ENCODE results near the gene GABBR2.

Gene GABBR2

GRCh38 chr9:98720402-98720801 is 11.7 kb upstream of the GABBR2 start:
- H3K9ac ChIP-seq (ENCODE audit: low read depth, low read length) = no peak overlapping the region
- 91% methylated on average over 3 of the region's 4 CpGs for WGBS
- no peaks in the 10 kb centered on the region for H3K9me3 ChIP-seq (ENCODE audit: insufficient read depth, low read depth, low read length)
- H3K27me3 ChIP-seq (ENCODE audit: insufficient read depth, low read length) = no peaks in the 10 kb centered on the region; the same call in 1 of the 2 replicates
- H3K4me3 ChIP-seq (ENCODE audit: low read length) = no peak overlapping the region
- H3K36me3 ChIP-seq (ENCODE audit: insufficient read depth, low read length) = no peaks in the 10 kb centered on the region
- H3K27ac ChIP-seq (ENCODE audit: low read depth, low read length) = no peak overlapping the region
- no peaks in the 10 kb centered on the region for H3K4me1 ChIP-seq (ENCODE audit: insufficient read depth, low read length)

GRCh38 chr9:98719055-98719454 is 10.3 kb upstream of the GABBR2 start:
- WGBS = 87% methylated on average over 2 of the region's 2 CpGs
- Histone ChIP-seq H3K36me3 (ENCODE audit: insufficient read depth, low read length) (no peaks in the 10 kb centered on the region), H3K9ac (ENCODE audit: low read depth, low read length) (no peak overlapping the region), H3K27me3 (ENCODE audit: insufficient read depth, low read length) (peaks cover 2% of the 10 kb centered on the region; the same call in 1 of the 2 replicates), H3K9me3 (ENCODE audit: insufficient read depth, low read depth, low read length) (no peaks in the 10 kb centered on the region), H3K27ac (ENCODE audit: low read depth, low read length) (no peak overlapping the region), H3K4me3 (ENCODE audit: low read length) (no peak overlapping the region), H3K4me1 (ENCODE audit: insufficient read depth, low read length) (no peaks in the 10 kb centered on the region)

GRCh38 chr9:98714833-98715232 is 6.1 kb upstream of the GABBR2 start:
- Histone ChIP-seq H3K4me1 (ENCODE audit: insufficient read depth, low read length) (no peaks in the 10 kb centered on the region), H3K27ac (ENCODE audit: low read depth, low read length) (no peak overlapping the region), H3K27me3 (ENCODE audit: insufficient read depth, low read length) (peaks cover 36% of the 10 kb centered on the region), H3K9ac (ENCODE audit: low read depth, low read length) (no peak overlapping the region), H3K36me3 (ENCODE audit: insufficient read depth, low read length) (no peaks in the 10 kb centered on the region), H3K4me3 (ENCODE audit: low read length) (no peak overlapping the region), H3K9me3 (ENCODE audit: insufficient read depth, low read depth, low read length) (no peaks in the 10 kb centered on the region)
- WGBS = 50% methylated on average over 1 of the region's 1 CpG

GRCh38 chr9:98712987-98713386 is 4.3 kb upstream of the GABBR2 start:
- H3K4me3 ChIP-seq (ENCODE audit: low read length) = no peak overlapping the region

GRCh38 chr9:98709968-98710965 is 1.5 kb upstream of the GABBR2 start:
- Histone ChIP-seq H3K27ac (ENCODE audit: low read depth, low read length) (no peak overlapping the region), H3K4me3 (ENCODE audit: low read length) (no peak overlapping the region; the same call in 1 of the 2 replicates), H3K9ac (ENCODE audit: low read depth, low read length) (no peak overlapping the region), H3K9me3 (ENCODE audit: insufficient read depth, low read depth, low read length) (no peaks in the 10 kb centered on the region), H3K27me3 (ENCODE audit: insufficient read depth, low read length) (peaks cover 80% of the 10 kb centered on the region), H3K4me1 (ENCODE audit: insufficient read depth, low read length) (no peaks in the 10 kb centered on the region), H3K36me3 (ENCODE audit: insufficient read depth, low read length) (no peaks in the 10 kb centered on the region)
- 67% methylated on average over 14 of the region's 14 CpGs for WGBS

More at GRCh38 chr9:98712987-98713386, 4.3 kb upstream of the GABBR2 start:
- Histone ChIP-seq H3K27me3 (ENCODE audit: insufficient read depth, low read length) (peaks cover 54% of the 10 kb centered on the region), H3K9ac (ENCODE audit: low read depth, low read length) (no peak overlapping the region), H3K36me3 (ENCODE audit: insufficient read depth, low read length) (no peaks in the 10 kb centered on the region), H3K27ac (ENCODE audit: low read depth, low read length) (no peak overlapping the region), H3K4me1 (ENCODE audit: insufficient read depth, low read length) (no peaks in the 10 kb centered on the region), H3K9me3 (ENCODE audit: insufficient read depth, low read depth, low read length) (no peaks in the 10 kb centered on the region)

- 2% methylated on average over 89 of the region's 89 CpGs for WGBS
- Histone ChIP-seq H3K9me3 (ENCODE audit: insufficient read depth, low read depth, low read length) (no peaks in the 10 kb centered on the region), H3K9ac (ENCODE audit: low read depth, low read length) (no peak overlapping the region; the same call in 1 of the 2 replicates), H3K27me3 (ENCODE audit: insufficient read depth, low read length) (peaks cover 90% of the 10 kb centered on the region), H3K36me3 (ENCODE audit: insufficient read depth, low read length) (no peaks in the 10 kb centered on the region), H3K4me1 (ENCODE audit: insufficient read depth, low read length) (no peaks in the 10 kb centered on the region), H3K4me3 (ENCODE audit: low read length) (peak overlapping the region; percentile 50), H3K27ac (ENCODE audit: low read depth, low read length) (no peak overlapping the region)
Observed at GRCh38 chr9:98708103-98708932, 417 bp downstream of the GABBR2 start.

- Histone ChIP-seq H3K9ac (ENCODE audit: low read depth, low read length) (no peak overlapping the region), H3K27ac (ENCODE audit: low read depth, low read length) (no peak overlapping the region), H3K9me3 (ENCODE audit: insufficient read depth, low read depth, low read length) (no peaks in the 10 kb centered on the region), H3K36me3 (ENCODE audit: insufficient read depth, low read length) (no peaks in the 10 kb centered on the region), H3K4me1 (ENCODE audit: insufficient read depth, low read length) (no peaks in the 10 kb centered on the region), H3K27me3 (ENCODE audit: insufficient read depth, low read length) (peaks cover 87% of the 10 kb centered on the region), H3K4me3 (ENCODE audit: low read length) (peak overlapping the region; percentile 43)
- WGBS = 2% methylated on average over 79 of the region's 79 CpGs
Observed at GRCh38 chr9:98707166-98708102, 1.3 kb downstream of the GABBR2 start.

GRCh38 chr9:98706651-98707165 is 2.0 kb downstream of the GABBR2 start:
- no peak overlapping the region for H3K27ac ChIP-seq (ENCODE audit: low read depth, low read length)
- 18% methylated on average over 15 of the region's 15 CpGs for WGBS
- peak overlapping the region; percentile 43 for H3K4me3 ChIP-seq (ENCODE audit: low read length)
- no peaks in the 10 kb centered on the region for H3K4me1 ChIP-seq (ENCODE audit: insufficient read depth, low read length)
- no peaks in the 10 kb centered on the region for H3K36me3 ChIP-seq (ENCODE audit: insufficient read depth, low read length)
- no peaks in the 10 kb centered on the region for H3K9me3 ChIP-seq (ENCODE audit: insufficient read depth, low read depth, low read length)
- H3K27me3 ChIP-seq (ENCODE audit: insufficient read depth, low read length) = peaks cover 79% of the 10 kb centered on the region
- H3K9ac ChIP-seq (ENCODE audit: low read depth, low read length) = no peak overlapping the region

GRCh38 chr9:98702835-98703380 is 5.8 kb downstream of the GABBR2 start:
- Histone ChIP-seq H3K27me3 (ENCODE audit: insufficient read depth, low read length) (peaks cover 42% of the 10 kb centered on the region), H3K27ac (ENCODE audit: low read depth, low read length) (no peak overlapping the region), H3K4me3 (ENCODE audit: low read length) (no peak overlapping the region), H3K4me1 (ENCODE audit: insufficient read depth, low read length) (no peaks in the 10 kb centered on the region), H3K9me3 (ENCODE audit: insufficient read depth, low read depth, low read length) (no peaks in the 10 kb centered on the region), H3K9ac (ENCODE audit: low read depth, low read length) (no peak overlapping the region), H3K36me3 (ENCODE audit: insufficient read depth, low read length) (no peaks in the 10 kb centered on the region)
- 87% methylated on average over 2 of the region's 2 CpGs for WGBS

- 91% methylated on average over 8 of the region's 8 CpGs for WGBS
- H3K4me1 ChIP-seq (ENCODE audit: insufficient read depth, low read length) = no peaks in the 10 kb centered on the region
- H3K27me3 ChIP-seq (ENCODE audit: insufficient read depth, low read length) = peaks cover 37% of the 10 kb centered on the region
- no peak overlapping the region for H3K4me3 ChIP-seq (ENCODE audit: low read length)
- no peak overlapping the region for H3K27ac ChIP-seq (ENCODE audit: low read depth, low read length)
- H3K9me3 ChIP-seq (ENCODE audit: insufficient read depth, low read depth, low read length) = no peaks in the 10 kb centered on the region
- H3K36me3 ChIP-seq (ENCODE audit: insufficient read depth, low read length) = no peaks in the 10 kb centered on the region
- no peak overlapping the region for H3K9ac ChIP-seq (ENCODE audit: low read depth, low read length)
Observed at GRCh38 chr9:98702340-98702739, 6.4 kb downstream of the GABBR2 start.

Data from HUES64 (cell line).